ENCODE data around the gene PHOX2A. TPM values are rescaled to one million over a fixed set of nuclear protein-coding genes. Genes with fewer than 3 reads are reported as not detected.

Gene PHOX2A
- total RNA-seq, 1 donor from 2014 or later: not detected

DNA sequence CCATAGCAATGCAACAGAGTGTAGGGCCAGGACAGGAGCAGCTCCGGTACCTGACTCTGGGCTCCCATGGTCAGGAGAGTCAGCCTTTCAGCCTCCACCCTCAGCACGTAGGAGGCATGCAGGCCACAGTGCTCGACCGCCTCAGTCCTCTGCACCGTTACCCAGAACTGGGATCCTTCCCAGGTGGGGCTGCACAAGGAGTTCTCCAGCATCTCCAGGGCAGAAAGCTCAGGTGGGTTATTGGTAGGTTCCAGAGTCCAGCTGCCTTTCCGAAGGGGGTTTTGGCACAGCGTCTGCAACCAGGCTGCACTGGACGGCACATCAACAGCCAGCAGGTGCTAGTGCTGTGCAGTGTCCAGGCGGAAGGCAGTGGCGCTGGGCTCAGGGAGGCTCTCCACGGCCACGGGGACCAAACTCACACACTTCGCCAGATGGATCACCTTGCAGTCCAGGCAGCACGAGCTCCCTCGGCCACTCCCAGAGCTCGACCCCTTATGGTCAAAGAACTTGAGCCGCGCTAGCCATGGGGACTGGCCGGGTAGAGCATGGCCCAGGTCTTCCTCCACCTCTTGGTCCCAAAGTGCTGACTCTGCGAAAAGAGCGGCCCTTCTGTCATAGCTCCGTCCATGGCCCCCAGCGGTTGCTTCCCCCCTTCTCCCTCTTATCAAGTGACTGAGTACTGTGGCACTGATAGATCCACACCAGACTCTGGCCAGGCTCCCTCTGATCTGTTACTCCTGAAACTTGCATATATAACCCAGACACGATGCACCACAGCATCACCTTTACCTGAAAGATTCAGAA is 6.9 kb upstream of the PHOX2A start:
- Histone ChIP-seq H3K9me3 (no peaks in the 10 kb centered on the region), H3K36me3 (no peaks in the 10 kb centered on the region), H3K27ac (no peak overlapping the region), H3K27me3 (ENCODE audit: low read depth) (peaks cover 31% of the 10 kb centered on the region), H3K4me1 (no peaks in the 10 kb centered on the region), H3K4me3 (no peak overlapping the region)
- TF ChIP-seq, protein P1, sequence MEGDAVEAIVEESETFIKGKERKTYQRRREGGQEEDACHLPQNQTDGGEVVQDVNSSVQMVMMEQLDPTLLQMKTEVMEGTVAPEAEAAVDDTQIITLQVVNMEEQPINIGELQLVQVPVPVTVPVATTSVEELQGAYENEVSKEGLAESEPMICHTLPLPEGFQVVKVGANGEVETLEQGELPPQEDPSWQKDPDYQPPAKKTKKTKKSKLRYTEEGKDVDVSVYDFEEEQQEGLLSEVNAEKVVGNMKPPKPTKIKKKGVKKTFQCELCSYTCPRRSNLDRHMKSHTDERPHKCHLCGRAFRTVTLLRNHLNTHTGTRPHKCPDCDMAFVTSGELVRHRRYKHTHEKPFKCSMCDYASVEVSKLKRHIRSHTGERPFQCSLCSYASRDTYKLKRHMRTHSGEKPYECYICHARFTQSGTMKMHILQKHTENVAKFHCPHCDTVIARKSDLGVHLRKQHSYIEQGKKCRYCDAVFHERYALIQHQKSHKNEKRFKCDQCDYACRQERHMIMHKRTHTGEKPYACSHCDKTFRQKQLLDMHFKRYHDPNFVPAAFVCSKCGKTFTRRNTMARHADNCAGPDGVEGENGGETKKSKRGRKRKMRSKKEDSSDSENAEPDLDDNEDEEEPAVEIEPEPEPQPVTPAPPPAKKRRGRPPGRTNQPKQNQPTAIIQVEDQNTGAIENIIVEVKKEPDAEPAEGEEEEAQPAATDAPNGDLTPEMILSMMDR (IDR thresholded peaks at IDR 0.05): no peak
- DNase-seq (no peak), ATAC-seq (no peak)
- intact Hi-C loops (cut with DNase I): no loop called here

DNA sequence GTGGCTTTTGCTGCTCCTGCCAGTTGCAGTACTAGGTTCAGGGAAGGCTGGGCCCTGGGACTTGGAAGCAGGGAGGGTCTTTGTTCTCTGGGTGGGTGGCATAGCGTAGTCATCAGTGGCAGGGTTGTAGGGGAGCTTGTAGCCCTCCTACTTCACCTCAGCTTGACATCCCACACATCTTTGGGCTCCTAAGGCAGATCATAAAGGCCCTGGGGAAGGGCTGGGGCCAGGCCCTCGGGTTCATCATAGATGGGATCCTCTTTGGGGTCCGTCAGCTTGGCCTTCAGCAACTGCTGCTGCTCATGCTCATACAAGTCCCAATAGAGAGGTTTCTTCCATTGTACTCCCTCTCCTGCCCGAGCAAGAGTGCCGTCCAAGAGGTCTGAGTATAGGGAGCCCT is 6.0 kb upstream of the PHOX2A start:
- no peak for DNase-seq
- Histone ChIP-seq H3K9me3 (no peaks in the 10 kb centered on the region), H3K4me3 (no peak overlapping the region), H3K36me3 (no peaks in the 10 kb centered on the region), H3K27ac (no peak overlapping the region), H3K27me3 (ENCODE audit: low read depth) (peaks cover 40% of the 10 kb centered on the region), H3K4me1 (no peaks in the 10 kb centered on the region)
- ATAC-seq: no peak
- intact Hi-C loops (cut with DNase I): no loop called here
- TF ChIP-seq, protein P1 (IDR thresholded peaks at IDR 0.05): no peak

DNA sequence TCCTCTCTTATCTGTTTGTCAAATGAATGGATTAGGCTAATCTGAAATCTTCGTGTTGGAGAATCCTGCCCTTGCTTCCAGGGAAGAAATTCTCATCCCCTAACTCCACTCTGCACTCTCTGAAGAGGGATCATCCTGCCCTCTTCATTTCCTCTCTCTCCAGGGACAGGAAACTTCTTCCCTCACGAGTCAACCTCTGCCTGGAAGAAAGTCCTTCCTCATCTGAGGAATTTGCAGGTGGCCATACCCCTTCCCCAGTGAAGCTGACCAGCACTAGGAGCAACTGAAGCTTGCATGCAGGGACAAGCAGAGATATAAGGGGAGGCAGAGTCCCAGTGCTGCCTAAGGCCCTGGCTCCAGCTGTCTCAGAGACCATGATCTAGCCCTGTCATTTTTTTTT is 3.6 kb upstream of the PHOX2A start:
- ATAC-seq (no peak), DNase-seq (no peak)
- H3K27ac ChIP-seq: no peak overlapping the region
- peaks cover 9% of the 10 kb centered on the region for H3K4me1 ChIP-seq
- H3K9me3 ChIP-seq: no peaks in the 10 kb centered on the region
- TF ChIP-seq, protein P1 (IDR thresholded peaks at IDR 0.05): no peak
- H3K4me3 ChIP-seq: no peak overlapping the region
- H3K36me3 ChIP-seq: no peaks in the 10 kb centered on the region
- intact Hi-C loops (cut with DNase I): no loop called here
- peaks cover 64% of the 10 kb centered on the region for H3K27me3 ChIP-seq (ENCODE audit: low read depth)

DNA sequence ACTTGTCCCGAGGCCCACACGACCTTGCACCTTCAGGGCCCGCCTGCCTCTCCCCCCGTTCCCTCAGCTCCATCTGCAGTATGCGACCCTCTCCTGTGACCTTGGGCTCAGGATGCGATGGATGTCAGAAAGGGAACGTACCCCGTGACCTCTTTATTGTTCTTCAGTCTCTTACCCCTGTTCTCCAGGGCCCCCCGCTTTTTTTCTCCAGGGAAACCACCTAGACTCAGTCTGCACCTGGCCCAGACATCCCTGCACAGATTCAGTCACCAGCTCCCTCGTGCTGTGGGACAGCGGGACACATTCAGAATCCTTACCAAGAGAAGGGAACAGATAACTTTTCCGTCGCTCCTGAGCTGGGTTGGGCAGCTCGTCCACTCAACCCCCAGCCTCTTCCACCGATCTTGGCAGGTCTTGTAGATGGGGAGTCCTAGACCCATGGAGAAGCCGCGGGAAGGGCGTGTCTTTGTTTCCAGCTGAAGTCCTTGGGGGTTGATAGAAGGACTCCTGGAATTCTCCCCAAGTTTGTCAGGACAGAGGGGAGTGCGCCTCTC is 1.4 kb upstream of the PHOX2A start:
- ATAC-seq (no peak), DNase-seq (no peak)
- intact Hi-C loops (cut with DNase I): no loop called here

DNA sequence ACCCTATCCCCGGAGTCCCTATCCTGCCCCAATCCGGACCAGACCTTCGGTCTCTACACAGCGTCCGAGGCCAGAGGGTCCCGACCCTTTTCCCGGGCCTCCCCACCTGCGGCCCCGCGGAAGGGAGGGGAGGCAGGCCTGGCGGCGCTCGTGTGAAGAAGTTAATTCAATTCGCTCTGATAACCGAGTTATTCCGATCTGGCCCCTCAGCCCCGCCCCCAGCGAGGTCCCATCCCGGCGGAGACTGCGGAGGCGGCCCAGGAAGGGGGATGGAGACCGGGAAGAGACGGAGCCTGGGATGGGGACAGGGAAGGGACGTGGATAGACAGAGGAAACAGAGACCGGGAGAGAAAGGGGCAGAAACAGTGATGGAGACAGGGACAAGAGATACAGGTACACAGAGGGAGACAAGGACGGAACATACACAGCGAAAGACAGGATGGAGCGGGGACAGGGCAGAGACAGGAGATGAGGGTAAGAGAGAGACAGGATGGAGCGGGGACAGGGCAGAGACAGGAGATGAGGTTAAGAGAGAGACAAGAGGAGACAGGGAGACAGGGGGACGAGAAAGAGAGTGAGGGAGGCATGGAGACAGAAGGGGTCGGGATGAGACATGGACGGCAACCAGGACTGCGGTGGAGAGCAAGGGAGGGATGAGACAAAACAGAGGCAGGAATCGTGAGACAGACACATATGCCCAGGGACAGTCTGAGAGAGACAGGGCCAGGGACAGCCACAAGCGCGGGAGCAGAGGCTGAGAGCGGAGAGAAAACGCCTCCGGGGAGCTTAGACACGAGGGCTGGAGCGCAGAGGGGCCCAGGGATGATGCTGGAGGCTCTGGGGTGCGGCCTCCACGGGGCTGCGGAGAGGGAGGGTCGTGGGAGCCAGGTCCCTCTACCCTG is 636 bp upstream of the PHOX2A start:
- intact Hi-C loops (cut with DNase I): no loop called here
- no peak for DNase-seq

More for the DNA sequence above, 1.4 kb upstream of the PHOX2A start:
- H3K36me3 ChIP-seq: no peaks in the 10 kb centered on the region
- H3K27ac ChIP-seq: no peak overlapping the region
- no peaks in the 10 kb centered on the region for H3K9me3 ChIP-seq
- peaks cover 15% of the 10 kb centered on the region for H3K4me1 ChIP-seq
- H3K27me3 ChIP-seq (ENCODE audit: low read depth): peaks cover 86% of the 10 kb centered on the region
- TF ChIP-seq, protein P1 (IDR thresholded peaks at IDR 0.05): no peak
- no peak overlapping the region for H3K4me3 ChIP-seq

More for the DNA sequence above, 636 bp upstream of the PHOX2A start:
- ATAC-seq: no peak
- no peak overlapping the region for H3K27ac ChIP-seq
- peak overlapping the region; percentile 14 for H3K4me3 ChIP-seq
- peaks cover 20% of the 10 kb centered on the region for H3K4me1 ChIP-seq
- no peaks in the 10 kb centered on the region for H3K9me3 ChIP-seq
- TF ChIP-seq, protein P1 (IDR thresholded peaks at IDR 0.05): no peak
- H3K36me3 ChIP-seq: no peaks in the 10 kb centered on the region
- H3K27me3 ChIP-seq (ENCODE audit: low read depth): peaks cover 91% of the 10 kb centered on the region

Data from lower lobe of right lung (tissue), 2 donors.